Chondrocyte (in vitro differentiated cells): ENCODE data around the gene AHI1. TPM values are rescaled to one million over a fixed set of nuclear protein-coding genes. Genes with fewer than 3 reads are reported as not detected.

ENCODE experiments used
- DNase-seq: peaks from one replicate; pipeline ENCODE4 v3.0.0; 2021; ENCODE audit warnings: mixed read lengths, low spot score
- H3K27ac Mint-ChIP-seq: one replicate; pipeline ENCODE4 v1.8.0; 2021; ENCODE audit warnings: mild to moderate bottlenecking, moderate library complexity, mixed read lengths; ENCODE audit not compliant: unreplicated experiment
- H3K27me3 Mint-ChIP-seq: 2 replicates; pipeline ENCODE4 v1.8.0; 2021; ENCODE audit warnings: low read depth, mixed read lengths
- H3K36me3 Mint-ChIP-seq: 2 replicates; pipeline ENCODE4 v1.8.0; 2021; ENCODE audit warnings: low read depth, mixed read lengths
- H3K4me1 Mint-ChIP-seq: 2 replicates; pipeline ENCODE4 v1.8.0; 2021; ENCODE audit warnings: low read depth, mild to moderate bottlenecking, mixed read lengths
- H3K4me3 Mint-ChIP-seq: one replicate; pipeline ENCODE4 v1.8.0; 2021; ENCODE audit warnings: mild to moderate bottlenecking, moderate library complexity, mixed read lengths; ENCODE audit not compliant: unreplicated experiment
- H3K9me3 Mint-ChIP-seq: 2 replicates; pipeline ENCODE4 v1.8.0; 2021; ENCODE audit warnings: low read depth, mixed read lengths
- CTCF ChIP-seq: fragments of 200-600 bp; sonication (generic); IDR thresholded peaks from 2 replicates; pipeline ENCODE4 v1.5.0; 2021; ENCODE audit warnings: antibody characterized with exemption, mild to moderate bottlenecking, moderate library complexity
- total RNA-seq: library from RNA; stranded (reverse); gene quantifications from 3 replicates; pipeline ENCODE4 v1.2.1, GENCODE V29; 2021

Gene AHI1
- total RNA-seq, 1 donor from 2014 or later = 14.8 TPM

GRCh38 chr6:135535989-135536414 is 38.5 kb upstream of the AHI1 start:
- no peaks in the 10 kb centered on the region for H3K36me3 Mint-ChIP-seq
- no peak for DNase-seq
- TF ChIP-seq CTCF = peak; percentile 94
- no peaks in the 10 kb centered on the region for H3K9me3 Mint-ChIP-seq
- H3K4me1 Mint-ChIP-seq = peaks cover 15% of the 10 kb centered on the region
- no peaks in the 10 kb centered on the region for H3K27me3 Mint-ChIP-seq
- no peak overlapping the region for H3K4me3 Mint-ChIP-seq
- peak overlapping the region; percentile 0 for H3K27ac Mint-ChIP-seq

- Mint-ChIP-seq H3K27ac (no peak overlapping the region), H3K36me3 (no peaks in the 10 kb centered on the region), H3K4me3 (no peak overlapping the region), H3K9me3 (no peaks in the 10 kb centered on the region), H3K4me1 (peaks cover 15% of the 10 kb centered on the region), H3K27me3 (no peaks in the 10 kb centered on the region)
- no peak for DNase-seq
- no peak for TF ChIP-seq CTCF
Measured at GRCh38 chr6:135534773-135535380, 37.3 kb upstream of the AHI1 start.

GRCh38 chr6:135532559-135532958 is 35.0 kb upstream of the AHI1 start:
- H3K9me3 Mint-ChIP-seq = no peaks in the 10 kb centered on the region
- TF ChIP-seq CTCF = no peak
- no peak overlapping the region for H3K27ac Mint-ChIP-seq
- H3K27me3 Mint-ChIP-seq = no peaks in the 10 kb centered on the region
- no peak for DNase-seq
- H3K4me1 Mint-ChIP-seq = peaks cover 11% of the 10 kb centered on the region
- no peak overlapping the region for H3K4me3 Mint-ChIP-seq
- H3K36me3 Mint-ChIP-seq = no peaks in the 10 kb centered on the region

- Mint-ChIP-seq H3K4me3 (no peak overlapping the region), H3K4me1 (peaks cover 7% of the 10 kb centered on the region), H3K36me3 (no peaks in the 10 kb centered on the region), H3K27ac (no peak overlapping the region), H3K27me3 (no peaks in the 10 kb centered on the region), H3K9me3 (no peaks in the 10 kb centered on the region)
- DNase-seq = no peak
- no peak for TF ChIP-seq CTCF
Measured at GRCh38 chr6:135531954-135532490, 34.5 kb upstream of the AHI1 start.

- no peaks in the 10 kb centered on the region for H3K9me3 Mint-ChIP-seq
- H3K4me1 Mint-ChIP-seq = no peaks in the 10 kb centered on the region
- no peaks in the 10 kb centered on the region for H3K36me3 Mint-ChIP-seq
- no peak overlapping the region for H3K27ac Mint-ChIP-seq
- no peaks in the 10 kb centered on the region for H3K27me3 Mint-ChIP-seq
- DNase-seq = no peak
- no peak overlapping the region for H3K4me3 Mint-ChIP-seq
- TF ChIP-seq CTCF = no peak
Measured at GRCh38 chr6:135530113-135530512, 32.6 kb upstream of the AHI1 start.
